GM23338 (cell line): Measurements from ENCODE around the gene MDGA2. TPM values are rescaled to one million over a fixed set of nuclear protein-coding genes. Genes with fewer than 3 reads are reported as not detected.
A peak's percentile ranks its signal among the peaks of the same experiment; 100 is the strongest.

ENCODE experiments used
- ATAC-seq: fragments of 200-7000 bp; cut with Tn5 transposase; 3 replicates; pipeline ENCODE4 v1.9.1; 2020
- DNase-seq: peaks from one replicate; pipeline ENCODE4 v3.0.0-alpha.2; 2015; ENCODE audit warnings: low spot score
- H2AFZ ChIP-seq: fragments of 200-600 bp; sonication (generic); 2 replicates; pipeline ENCODE4 v1.8.0; 2016; ENCODE audit warnings: antibody characterized with exemption, mild to moderate bottlenecking, moderate library complexity
- H3F3A ChIP-seq: fragments of 200-600 bp; sonication (generic); replicated peaks from 2 replicates; pipeline ENCODE4 v1.8.0; 2017; ENCODE audit warnings: antibody characterized with exemption, mixed run types, low read depth
- H3K27ac ChIP-seq: fragments of 200-600 bp; sonication (generic); 2 replicates; pipeline ENCODE4 v1.6.1; 2016; ENCODE audit warnings: low read depth
- H3K27me3 ChIP-seq: fragments of 200-600 bp; sonication (generic); 2 replicates; pipeline ENCODE4 v1.8.0; 2016; ENCODE audit warnings: mild to moderate bottlenecking, mixed run types, moderate library complexity; ENCODE audit not compliant: insufficient read depth
- H3K36me3 ChIP-seq: fragments of 200-600 bp; sonication (generic); 2 replicates; pipeline ENCODE4 v1.8.0; 2016; ENCODE audit warnings: mild to moderate bottlenecking; ENCODE audit not compliant: insufficient read depth
- H3K4me1 ChIP-seq: fragments of 200-600 bp; sonication (generic); 2 replicates; pipeline ENCODE4 v1.8.0; 2016; ENCODE audit warnings: mild to moderate bottlenecking, moderate library complexity; ENCODE audit not compliant: insufficient read depth
- H3K4me2 ChIP-seq: fragments of 200-600 bp; sonication (generic); 2 replicates; pipeline ENCODE4 v1.7.1; 2017; ENCODE audit warnings: mixed run types
- H3K4me3 ChIP-seq: fragments of 200-600 bp; sonication (generic); 2 replicates; pipeline ENCODE4 v1.6.1; 2016; ENCODE audit warnings: mixed run types
- H3K79me2 ChIP-seq: fragments of 200-600 bp; sonication (generic); replicated peaks from 2 replicates; pipeline ENCODE4 v1.8.0; 2017; ENCODE audit warnings: mild to moderate bottlenecking; ENCODE audit not compliant: insufficient read depth
- H3K9me2 ChIP-seq: fragments of 200-600 bp; sonication (generic); 2 replicates; pipeline ENCODE4 v1.8.0; 2017; ENCODE audit not compliant: insufficient read depth
- H4K20me1 ChIP-seq: fragments of 200-600 bp; sonication (generic); replicated peaks from 2 replicates; pipeline ENCODE4 v1.8.0; 2017; ENCODE audit warnings: mild to moderate bottlenecking; ENCODE audit not compliant: insufficient read depth
- H3K27ac Mint-ChIP-seq: 2 replicates; pipeline ENCODE4 v1.8.0; 2020; ENCODE audit warnings: inconsistent platforms, mild to moderate bottlenecking, moderate library complexity, mixed read lengths
- H3K27me3 Mint-ChIP-seq: 3 replicates; pipeline ENCODE4 v1.8.0; 2022; ENCODE audit warnings: low read depth, mild to moderate bottlenecking, moderate library complexity, mixed read lengths, inconsistent platforms; ENCODE audit not compliant: insufficient read depth, poor library complexity
- H3K36me3 Mint-ChIP-seq: 3 replicates; pipeline ENCODE4 v1.8.0; 2021; ENCODE audit warnings: low read depth, mild to moderate bottlenecking, inconsistent platforms, moderate library complexity, mixed read lengths
- H3K4me1 Mint-ChIP-seq: 3 replicates; pipeline ENCODE4 v1.8.0; 2020; ENCODE audit warnings: mild to moderate bottlenecking, inconsistent platforms, mixed read lengths
- H3K4me3 Mint-ChIP-seq: 3 replicates; pipeline ENCODE4 v1.8.0; 2021; ENCODE audit warnings: moderate library complexity, mild to moderate bottlenecking, inconsistent platforms, mixed read lengths
- H3K9me3 Mint-ChIP-seq: 3 replicates; pipeline ENCODE4 v1.8.0; 2020; ENCODE audit warnings: moderate library complexity, mild to moderate bottlenecking, inconsistent platforms, mixed read lengths
- CREB1 ChIP-seq: fragments of 250-450 bp; sonication (Bioruptor Pico); IDR thresholded peaks from 2 replicates; pipeline ENCODE4 v1.5.0; 2020; ENCODE audit warnings: low read depth, mild to moderate bottlenecking, moderate library complexity
- CTCF ChIP-seq, 2 experiments: fragments of 200-600 bp in 1 of 2; sonication (generic) in 1 of 2; conservative IDR thresholded peaks; 2 replicates each; pipeline versions ENCODE4 v1.5.1 to v1.6.1; 2016 to 2017; ENCODE audit warnings: antibody characterized with exemption in 2 of 2, low read depth in 2 of 2, mild to moderate bottlenecking in 2 of 2, moderate library complexity in 1 of 2
- EZH2 ChIP-seq: fragments of 200-600 bp; sonication (generic); IDR thresholded peaks from one replicate; pipeline ENCODE4 v1.8.0; 2017; ENCODE audit warnings: antibody characterized with exemption, mild to moderate bottlenecking, low read depth; ENCODE audit not compliant: unreplicated experiment
- REST ChIP-seq: IDR thresholded peaks from one replicate; pipeline ENCODE4 v1.6.1; 2018; ENCODE audit warnings: antibody characterized with exemption; ENCODE audit not compliant: unreplicated experiment
- STAT1 ChIP-seq: IDR thresholded peaks from one replicate; pipeline ENCODE4 v1.6.1; 2016; ENCODE audit warnings: antibody characterized with exemption; ENCODE audit not compliant: unreplicated experiment
- ZNF331 ChIP-seq: fragments of 250-450 bp; sonication (Bioruptor Pico); IDR thresholded peaks from 2 replicates; pipeline ENCODE4 v1.5.0; 2020; ENCODE audit warnings: low read depth, mild to moderate bottlenecking, moderate library complexity
- ZNF462 ChIP-seq: fragments of 250-450 bp; sonication (Bioruptor Pico); IDR thresholded peaks from 2 replicates; pipeline ENCODE4 v1.5.0; 2020; ENCODE audit warnings: mild to moderate bottlenecking, moderate library complexity
- polyA plus RNA-seq: library from polyadenylated mRNA; unstranded; fragments of >200 nt; fragmentation: Nextera tagmentation; extraction: Ambion mirVana; gene quantifications from 2 replicates; pipeline ENCODE4 v1.2.1, GENCODE V29; 2016
- total RNA-seq: library from RNA; depleted of rRNA; stranded (reverse); fragments of >200 nt; shearing (Covaris generic); gene quantifications from 2 replicates; pipeline ENCODE4 v1.2.3, GENCODE V29; 2014

MDGA2 gene
- total and polyA plus RNA-seq, 2 experiments from 2014 or later, result 0.68 to 1.7 TPM

- TF ChIP-seq CTCF (conservative IDR thresholded peaks at IDR 0.05; ENCODE audit: low read depth in 2 of 2) (no peak), REST (no peak), ZNF331 (CRISPR knock-in tag) (no peak)
Measured at GRCh38 chr14:47211263-47211662, 464.1 kb downstream of the MDGA2 start (continued).

- Histone ChIP-seq H3K27ac (no peak overlapping the region), H3K27me3 (no peaks in the 10 kb centered on the region), H4K20me1 (no peaks in the 10 kb centered on the region), H3K4me2 (no peak overlapping the region), H3K79me2 (no peaks in the 10 kb centered on the region), H3K9me2 (no peaks in the 10 kb centered on the region), H3F3A (no peaks in the 10 kb centered on the region), H3K36me3 (no peaks in the 10 kb centered on the region), H3K4me3 (no peak overlapping the region), H3K4me1 (no peaks in the 10 kb centered on the region), H2AFZ (no peak overlapping the region)
- DNase-seq, result no peak
- Mint-ChIP-seq H3K36me3 (no peaks in the 10 kb centered on the region), H3K9me3 (no peaks in the 10 kb centered on the region), H3K4me3 (no peak overlapping the region), H3K4me1 (no peaks in the 10 kb centered on the region; the same call in 2 of the 3 replicates), H3K27me3 (no peaks in the 10 kb centered on the region), H3K27ac (no peak overlapping the region)
- no peak for TF ChIP-seq EZH2
- ATAC-seq, result no peak
Measured at GRCh38 chr14:47210099-47210498, 465.3 kb downstream of the MDGA2 start.

GRCh38 chr14:47208434-47208833 lies 467.0 kb downstream of the MDGA2 start:
- Mint-ChIP-seq H3K27me3 (no peaks in the 10 kb centered on the region), H3K4me1 (no peaks in the 10 kb centered on the region; the same call in 2 of the 3 replicates), H3K36me3 (no peaks in the 10 kb centered on the region), H3K4me3 (no peak overlapping the region), H3K27ac (peak overlapping the region; percentile 73), H3K9me3 (no peaks in the 10 kb centered on the region)
- H3K4me1 ChIP-seq, result no peaks in the 10 kb centered on the region
- no peak overlapping the region for H2AFZ ChIP-seq
- no peak overlapping the region for H3K27ac ChIP-seq
- no peaks in the 10 kb centered on the region for H4K20me1 ChIP-seq
- no peaks in the 10 kb centered on the region for H3K36me3 ChIP-seq
- no peaks in the 10 kb centered on the region for H3K79me2 ChIP-seq
- ATAC-seq (peak; percentile 43; the same call in 2 of the 3 replicates), DNase-seq (peak; percentile 17)
- no peaks in the 10 kb centered on the region for H3K27me3 ChIP-seq
- H3F3A ChIP-seq, result no peaks in the 10 kb centered on the region
- no peak overlapping the region for H3K4me3 ChIP-seq
- no peaks in the 10 kb centered on the region; the same call in 1 of the 2 replicates for H3K9me2 ChIP-seq
- H3K4me2 ChIP-seq, result no peak overlapping the region
- TF ChIP-seq STAT1 (no peak), CREB1 (no peak), ZNF462 (no peak)
